PC-9 (cell line): ENCODE data around the gene GDF2. TPM values are rescaled to one million over a fixed set of nuclear protein-coding genes. Genes with fewer than 3 reads are reported as not detected.

Experiments used
- BruUV-seq: library from RNA; stranded (reverse); fragments of 400-500 nt; replicated peaks from 2 replicates; lab custom pipeline; 2021; lab: Mats Ljungman, UMichigan
- CTCF ChIA-PET: fragments of 300-600 bp; sonication (Branson Sonifier 250); formaldehyde crosslinking; loops from one replicate; lab custom pipeline; 2022; ENCODE audit warnings: antibody characterized with exemption; lab: Charles Lee
- POLR2A ChIA-PET: fragments of 300-600 bp; sonication (Branson Sonifier 250); formaldehyde crosslinking; loops from one replicate; lab custom pipeline; 2022; ENCODE audit warnings: antibody characterized with exemption; ENCODE audit not compliant: unreplicated experiment; lab: Charles Lee
- DNase-seq, 2 experiments: peaks; one replicate each; pipeline versions ENCODE4 v3.0.0 to v3.0.0-alpha.2; 2015 to 2022; ENCODE audit warnings: mixed read lengths in 1 of 2
- H2AFZ ChIP-seq: fragments of 200-600 bp; sonication (generic); 2 replicates; pipeline ENCODE4 v1.8.1; 2017; ENCODE audit warnings: antibody characterized with exemption
- H3F3A ChIP-seq: fragments of 200-600 bp; sonication (generic); 2 replicates; pipeline ENCODE4 v1.8.1; 2017; ENCODE audit warnings: antibody characterized with exemption, mild to moderate bottlenecking, low read depth; ENCODE audit not compliant: insufficient read depth
- H3K27ac ChIP-seq: fragments of 200-600 bp; sonication (generic); 2 replicates; pipeline ENCODE4 v1.6.1; 2016; ENCODE audit warnings: mixed run types
- H3K27me3 ChIP-seq: fragments of 200-600 bp; sonication (generic); 2 replicates; pipeline ENCODE4 v1.6.1; 2016; ENCODE audit warnings: low read depth, mixed run types; ENCODE audit not compliant: insufficient read depth
- H3K36me3 ChIP-seq: fragments of 200-600 bp; sonication (generic); 2 replicates; pipeline ENCODE4 v1.6.1; 2016; ENCODE audit warnings: low read depth, mixed run types
- H3K4me1 ChIP-seq: fragments of 200-600 bp; sonication (generic); replicated peaks from 2 replicates; pipeline ENCODE4 v1.6.1; 2016; ENCODE audit warnings: mixed run types; ENCODE audit not compliant: insufficient read depth
- H3K4me2 ChIP-seq: fragments of 200-600 bp; sonication (generic); 2 replicates; pipeline ENCODE4 v1.6.1; 2017; ENCODE audit warnings: mixed run types
- H3K4me3 ChIP-seq: fragments of 200-600 bp; sonication (generic); 2 replicates; pipeline ENCODE4 v1.6.1; 2016; ENCODE audit warnings: mixed run types
- H3K79me2 ChIP-seq: fragments of 200-600 bp; sonication (generic); 2 replicates; pipeline ENCODE4 v1.6.1; 2017; ENCODE audit warnings: low read depth, mixed run types
- H3K9me2 ChIP-seq: fragments of 200-600 bp; sonication (generic); 2 replicates; pipeline ENCODE4 v1.8.1; 2017; ENCODE audit warnings: mild to moderate bottlenecking; ENCODE audit not compliant: insufficient read depth
- H3K9me3 ChIP-seq: fragments of 200-600 bp; sonication (generic); 2 replicates; pipeline ENCODE4 v1.8.1; 2016; ENCODE audit warnings: low read depth; ENCODE audit not compliant: insufficient read depth
- H4K20me1 ChIP-seq: fragments of 200-600 bp; sonication (generic); 2 replicates; pipeline ENCODE4 v1.8.1; 2017; ENCODE audit not compliant: insufficient read depth
- CTCF ChIP-seq: fragments of 200-600 bp; sonication (generic); conservative IDR thresholded peaks from 2 replicates; pipeline ENCODE4 v1.6.1; 2017; ENCODE audit warnings: mixed run types, antibody characterized with exemption, mild to moderate bottlenecking, moderate library complexity
- EZH2 ChIP-seq: fragments of 200-600 bp; sonication (generic); IDR thresholded peaks from 2 replicates; pipeline ENCODE4 v1.8.0; 2017; ENCODE audit warnings: antibody characterized with exemption, low read depth
- intact Hi-C: fragments of 100-400 bp; cut with micrococcal nuclease; formaldehyde crosslinking; loops from one replicate; pipeline ENCODE4 v1.10.0; 2022; ENCODE audit not compliant: unreplicated experiment
- total RNA-seq: library from RNA; stranded (reverse); gene quantifications from 2 replicates; pipeline ENCODE4 v1.2.3, GENCODE V29; 2021

GDF2 gene
- total RNA-seq, 1 experiment from 2014 or later: not detected

DNA sequence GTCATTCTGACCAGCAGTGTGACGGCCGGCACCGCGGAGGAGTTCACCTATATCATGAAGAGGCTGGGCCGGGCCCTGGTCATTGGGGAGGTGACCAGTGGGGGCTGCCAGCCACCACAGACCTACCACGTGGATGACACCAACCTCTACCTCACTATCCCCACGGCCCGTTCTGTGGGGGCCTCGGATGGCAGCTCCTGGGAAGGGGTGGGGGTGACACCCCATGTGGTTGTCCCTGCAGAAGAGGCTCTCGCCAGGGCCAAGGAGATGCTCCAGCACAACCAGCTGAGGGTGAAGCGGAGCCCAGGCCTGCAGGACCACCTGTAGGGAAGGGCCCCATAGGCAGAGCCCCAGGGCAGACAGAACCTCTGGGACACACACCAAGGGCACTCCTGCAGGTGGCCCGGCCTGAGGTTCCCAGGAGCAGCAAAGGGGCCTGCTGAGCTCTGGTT is 34.9 kb downstream of the GDF2 start:
- no peak overlapping the region for H3K4me3 ChIP-seq
- CTCF ChIA-PET: no interaction called here
- POLR2A ChIA-PET: no interaction called here

DNA sequence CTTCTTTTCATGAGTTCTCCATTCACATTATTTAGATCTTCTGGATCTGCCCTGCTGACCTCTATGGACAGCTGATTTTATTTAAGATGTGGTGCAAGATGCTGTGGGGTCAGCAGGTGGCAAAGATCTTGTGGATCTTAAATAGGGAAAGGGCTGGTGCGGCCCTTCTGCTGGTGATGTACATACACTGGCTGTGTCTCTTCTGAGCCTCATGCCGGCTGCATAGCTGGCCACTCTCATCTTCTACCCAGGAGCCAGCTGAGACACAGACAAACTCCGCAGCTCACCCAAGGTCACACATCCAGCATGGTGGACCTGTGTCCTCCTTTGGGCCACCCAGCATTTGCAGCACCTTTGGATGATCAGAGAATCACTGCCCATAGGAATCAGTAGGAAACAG is 35.7 kb downstream of the GDF2 start:
- Histone ChIP-seq H3K79me2 (no peaks in the 10 kb centered on the region), H3K9me3 (no peaks in the 10 kb centered on the region), H3K36me3 (no peaks in the 10 kb centered on the region), H3K4me3 (no peak overlapping the region), H4K20me1 (no peaks in the 10 kb centered on the region), H2AFZ (no peak overlapping the region), H3K4me1 (peaks cover 22% of the 10 kb centered on the region), H3F3A (peaks cover 15% of the 10 kb centered on the region), H3K4me2 (no peak overlapping the region), H3K27me3 (no peaks in the 10 kb centered on the region), H3K27ac (no peak overlapping the region), H3K9me2 (no peaks in the 10 kb centered on the region)
- TF ChIP-seq EZH2 (no peak), CTCF (no peak)
- intact Hi-C loops: no loop called here
- DNase-seq: no peak
- no TSS peak for BruUV-seq
- ChIA-PET POLR2A (no interaction called here), CTCF (no interaction called here)

More for the DNA sequence above, 34.9 kb downstream of the GDF2 start:
- H3K27me3 ChIP-seq: no peaks in the 10 kb centered on the region
- peaks cover 14% of the 10 kb centered on the region for H3K4me1 ChIP-seq
- no peak overlapping the region for H3K27ac ChIP-seq
- H3K4me2 ChIP-seq: no peak overlapping the region
- H3K9me3 ChIP-seq: no peaks in the 10 kb centered on the region
- no peak for TF ChIP-seq EZH2
- no peak for TF ChIP-seq CTCF
- H4K20me1 ChIP-seq: no peaks in the 10 kb centered on the region
- no peaks in the 10 kb centered on the region for H3K36me3 ChIP-seq
- no peaks in the 10 kb centered on the region for H3K9me2 ChIP-seq
- no peak for DNase-seq
- intact Hi-C loops: no loop called here
- H2AFZ ChIP-seq: no peak overlapping the region
- no TSS peak for BruUV-seq
- no peaks in the 10 kb centered on the region for H3K79me2 ChIP-seq
- H3F3A ChIP-seq: peaks cover 14% of the 10 kb centered on the region

GRCh38 chr10:47358457-47358856 is 36.2 kb downstream of the GDF2 start:
- H3F3A ChIP-seq: peaks cover 15% of the 10 kb centered on the region
- H3K4me1 ChIP-seq: peaks cover 26% of the 10 kb centered on the region
- H3K27ac ChIP-seq: no peak overlapping the region
- no peaks in the 10 kb centered on the region for H3K9me2 ChIP-seq
- POLR2A ChIA-PET: no interaction called here
- no peaks in the 10 kb centered on the region for H3K36me3 ChIP-seq
- intact Hi-C loops: no loop called here
- no peaks in the 10 kb centered on the region for H3K79me2 ChIP-seq
- no peaks in the 10 kb centered on the region for H4K20me1 ChIP-seq
- H3K4me2 ChIP-seq: no peak overlapping the region
- H3K27me3 ChIP-seq: no peaks in the 10 kb centered on the region
- no peak overlapping the region for H3K4me3 ChIP-seq
- DNase-seq: no peak
- TF ChIP-seq CTCF (no peak), EZH2 (no peak)
- CTCF ChIA-PET: no interaction called here
- no peaks in the 10 kb centered on the region for H3K9me3 ChIP-seq
- no peak overlapping the region for H2AFZ ChIP-seq
- BruUV-seq: no TSS peak
